Myocyte (in vitro differentiated cells): ENCODE measurements around the gene PARD3B. TPM values are rescaled to one million over a fixed set of nuclear protein-coding genes. Genes with fewer than 3 reads are reported as not detected.

Source experiments
- DNase-seq: peaks from one replicate; pipeline ENCODE4 v3.0.0-alpha.2; 2012; ENCODE audit warnings: low read depth
- total RNA-seq: library from RNA; depleted of rRNA; stranded (reverse); fragments of >200 nt; gene quantifications from 2 replicates; pipeline ENCODE4 v1.2.3, GENCODE V29; 2014

The PARD3B gene
- total RNA-seq, 1 donor from 2014 or later = 7.2 TPM

- no peak for DNase-seq
Measured at GRCh38 chr2:205107810-205108209, 562.5 kb downstream of the PARD3B start.

GRCh38 chr2:205115511-205115910 lies 570.2 kb downstream of the PARD3B start:
- no peak for DNase-seq

GRCh38 chr2:205117125-205117524 lies 571.9 kb downstream of the PARD3B start:
- DNase-seq = no peak

GRCh38 chr2:205119136-205119535 lies 573.9 kb downstream of the PARD3B start:
- no peak for DNase-seq

GRCh38 chr2:205128726-205129125 lies 583.5 kb downstream of the PARD3B start:
- no peak for DNase-seq

GRCh38 chr2:205129531-205129930 lies 584.3 kb downstream of the PARD3B start:
- no peak for DNase-seq

- DNase-seq = no peak
Measured at GRCh38 chr2:205130111-205130829, 585.0 kb downstream of the PARD3B start.

- DNase-seq = peak; percentile 11
Measured at GRCh38 chr2:205133544-205133943, 588.3 kb downstream of the PARD3B start.

- no peak for DNase-seq
Measured at GRCh38 chr2:205138735-205139134, 593.5 kb downstream of the PARD3B start.

- no peak for DNase-seq
Measured at GRCh38 chr2:205139822-205140463, 594.7 kb downstream of the PARD3B start.

GRCh38 chr2:205141381-205141780 lies 596.1 kb downstream of the PARD3B start:
- DNase-seq = no peak

GRCh38 chr2:205145888-205146287 lies 600.6 kb downstream of the PARD3B start:
- DNase-seq = no peak

GRCh38 chr2:205148755-205149154 lies 603.5 kb downstream of the PARD3B start:
- DNase-seq = no peak

- no peak for DNase-seq
Measured at GRCh38 chr2:205156457-205156856, 611.2 kb downstream of the PARD3B start.

GRCh38 chr2:205158404-205158803 lies 613.1 kb downstream of the PARD3B start:
- no peak for DNase-seq

GRCh38 chr2:205161156-205161839 lies 616.0 kb downstream of the PARD3B start:
- DNase-seq = no peak

- no peak for DNase-seq
Measured at GRCh38 chr2:205166745-205167144, 621.5 kb downstream of the PARD3B start.

GRCh38 chr2:205169012-205169411 lies 623.7 kb downstream of the PARD3B start:
- no peak for DNase-seq

GRCh38 chr2:205169464-205169863 lies 624.2 kb downstream of the PARD3B start:
- DNase-seq = no peak

- no peak for DNase-seq
Measured at GRCh38 chr2:205170399-205170798, 625.1 kb downstream of the PARD3B start.

- DNase-seq = no peak
Measured at GRCh38 chr2:205171261-205171940, 626.1 kb downstream of the PARD3B start.

- no peak for DNase-seq
Measured at GRCh38 chr2:205175831-205176230, 630.6 kb downstream of the PARD3B start.
